Endothelial cell of umbilical vein (primary cell): ENCODE data around the gene FAM83F. TPM values are rescaled to one million over a fixed set of nuclear protein-coding genes. Genes with fewer than 3 reads are reported as not detected.

ENCODE experiments used
- BruUV-seq: library from RNA; stranded (reverse); fragments of 400-500 nt; replicated peaks from 2 replicates; lab custom pipeline; 2021; lab: Mats Ljungman, UMichigan
- CTCF ChIA-PET: fragments of 300-600, 350-600 bp; sonication (Branson Sonifier 250); formaldehyde crosslinking; loops from one replicate; lab custom pipeline; 2021; ENCODE audit warnings: antibody characterized with exemption, inconsistent platforms; lab: Charles Lee
- POLR2A ChIA-PET: fragments of 300-600, 350-600 bp; sonication (Branson Sonifier 250); formaldehyde crosslinking; loops from one replicate; lab custom pipeline; 2021; ENCODE audit warnings: antibody characterized with exemption, inconsistent platforms; lab: Charles Lee
- DNase-seq: peaks from one replicate; pipeline ENCODE4 v3.0.0-alpha.2; 2011; ENCODE audit warnings: low read depth, low spot score
- FAIRE-seq: peaks from 2 replicates; lab custom pipeline; 2011; peaks lifted over from hg19 to GRCh38; lab: Jason Lieb, UNC
- H2AFZ ChIP-seq: 2 replicates; pipeline ENCODE4 v1.6.0; 2012; ENCODE audit warnings: low read depth, low read length, control low read depth, inconsistent platforms
- H3K27ac ChIP-seq: 2 replicates; pipeline ENCODE4 v1.5.1; 2011; ENCODE audit warnings: low read depth, mild to moderate bottlenecking, control low read depth, low read length, moderate library complexity; ENCODE audit not compliant: insufficient read depth
- H3K27me3 ChIP-seq, 2 experiments: 2 replicates each; pipeline versions ENCODE4 v1.6.0 to v1.6.1; 2011; ENCODE audit warnings: low read length in 2 of 2, mixed read lengths in 1 of 2; ENCODE audit not compliant: control insufficient read depth in 2 of 2, insufficient read depth in 2 of 2
- H3K36me3 ChIP-seq, 2 experiments: 2 replicates in 1 of 2; 3 replicates in 1 of 2; pipeline ENCODE4 v1.5.1; 2011; ENCODE audit warnings: low read length in 2 of 2, mild to moderate bottlenecking in 1 of 2, moderate library complexity in 1 of 2; ENCODE audit not compliant: control insufficient read depth in 2 of 2, insufficient read depth in 2 of 2; ENCODE audit errors: extremely low read depth in 1 of 2
- H3K4me1 ChIP-seq: 3 replicates; pipeline ENCODE4 v1.5.1; 2011; ENCODE audit warnings: mild to moderate bottlenecking, low read length; ENCODE audit not compliant: control insufficient read depth, insufficient read depth; ENCODE audit errors: extremely low read depth
- H3K4me2 ChIP-seq: 2 replicates; pipeline ENCODE4 v1.6.1; 2011; ENCODE audit warnings: low read length, control low read depth, mixed read lengths; ENCODE audit not compliant: insufficient read depth
- H3K4me3 ChIP-seq, 3 experiments: fragments of 200-600 bp in 1 of 3; sonication (generic), shearing (Covaris generic) in 1 of 3; replicated peaks in 1 of 3; 2 replicates each; pipeline ENCODE4 v1.5.1; 2011 to 2016; ENCODE audit warnings: control low read depth in 3 of 3, low read length in 3 of 3, mild to moderate bottlenecking in 2 of 3, inconsistent platforms in 1 of 3, low read depth in 1 of 3, moderate library complexity in 1 of 3; ENCODE audit not compliant: insufficient read depth in 1 of 3
- H3K79me2 ChIP-seq: 2 replicates; pipeline ENCODE4 v1.6.0; 2012; ENCODE audit warnings: low read length, inconsistent platforms; ENCODE audit not compliant: control insufficient read depth, insufficient read depth
- H3K9ac ChIP-seq: replicated peaks from 2 replicates; pipeline ENCODE3; 2011; ENCODE audit warnings: low read length, control low read depth; ENCODE audit not compliant: insufficient read depth; ENCODE audit errors: extremely low read depth
- H3K9me1 ChIP-seq: replicated peaks from 3 replicates; pipeline ENCODE4 v1.6.0; 2011; ENCODE audit warnings: mild to moderate bottlenecking, low read length; ENCODE audit not compliant: control insufficient read depth, insufficient read depth; ENCODE audit errors: extremely low read depth
- H3K9me3 ChIP-seq: replicated peaks from 2 replicates; pipeline ENCODE4 v1.5.1; 2012; ENCODE audit warnings: low read length, inconsistent platforms; ENCODE audit not compliant: control insufficient read depth, insufficient read depth
- H4K20me1 ChIP-seq: replicated peaks from 2 replicates; pipeline ENCODE3; 2011; ENCODE audit warnings: mild to moderate bottlenecking, low read length; ENCODE audit not compliant: control insufficient read depth, insufficient read depth; ENCODE audit errors: extremely low read depth
- EZH2 ChIP-seq: IDR thresholded peaks from 2 replicates; pipeline ENCODE4 v1.6.1; 2012; ENCODE audit warnings: borderline replicate concordance, low read depth, mild to moderate bottlenecking, moderate library complexity, low read length, inconsistent platforms; ENCODE audit not compliant: severe bottlenecking
- FOS ChIP-seq: IDR thresholded peaks from 2 replicates; pipeline ENCODE4 v1.6.1; 2011; ENCODE audit warnings: mild to moderate bottlenecking, low read length, moderate library complexity, borderline replicate concordance; ENCODE audit not compliant: insufficient read depth
- GATA2 ChIP-seq: IDR thresholded peaks from 2 replicates; pipeline ENCODE4 v1.7.0; 2011; ENCODE audit warnings: low read depth, mild to moderate bottlenecking, moderate library complexity, mixed read lengths, low read length; ENCODE audit not compliant: insufficient read length, insufficient read depth
- JUN ChIP-seq: IDR thresholded peaks from 2 replicates; pipeline ENCODE4 v1.6.1; 2011; ENCODE audit warnings: borderline replicate concordance, low read depth; ENCODE audit not compliant: insufficient read length, insufficient read depth
- MYC ChIP-seq: IDR thresholded peaks from one replicate; pipeline ENCODE4 v1.6.1; 2011; ENCODE audit warnings: mild to moderate bottlenecking, low read depth, low read length
- POLR2A ChIP-seq: IDR thresholded peaks from 2 replicates; pipeline ENCODE4 v1.6.1; 2012; ENCODE audit warnings: low read depth, mild to moderate bottlenecking, control low read depth, low read length
- POLR2AphosphoS5 ChIP-seq: IDR thresholded peaks from 2 replicates; pipeline ENCODE4 v1.6.1; 2012; ENCODE audit warnings: low read depth, mild to moderate bottlenecking, control low read depth, low read length, moderate library complexity; ENCODE audit not compliant: insufficient read depth
- dilution Hi-C: fragments of 300-500 bp; cut with MboI; formaldehyde crosslinking; loops from one replicate; pipeline ENCODE4 v1.15.0; 2019; ENCODE audit warnings: low sequenced_read_pairs; ENCODE audit not compliant: extremely low pct_ligation_motif_present
- intact Hi-C: fragments of 100-400 bp; cut with micrococcal nuclease; formaldehyde crosslinking; loops from one replicate; pipeline ENCODE4 v1.10.0; 2022
- polyA plus RNA-seq, 4 experiments: library from polyadenylated mRNA; depleted of rRNA in 3 of 4; stranded (reverse) in 3 of 4; unstranded in 1 of 4; fragments of >200 nt; gene quantifications; 2 replicates each; pipeline versions ENCODE4 v1.2.1 to v1.2.3, GENCODE V29; 2011 to 2012; ENCODE audit warnings: missing spikeins in 1 of 4
- total RNA-seq: library from RNA; stranded (reverse); gene quantifications from 2 replicates; pipeline ENCODE4 v1.2.3, GENCODE V29; 2021
- TF ChIP-seq, protein P1 (sequence below), 2 donors: IDR thresholded peaks; 1 replicate in 1 of 2; 2 replicates in 1 of 2; pipeline ENCODE4 v1.5.1; 2011; ENCODE audit warnings: low read length in 2 of 2, mild to moderate bottlenecking in 2 of 2, moderate library complexity in 2 of 2, control low read depth in 1 of 2, inconsistent platforms in 1 of 2, low read depth in 1 of 2; ENCODE audit not compliant: insufficient read depth in 1 of 2; ENCODE audit errors: extremely low read depth in 1 of 2
- TF ChIP-seq, protein P2 (sequence below): IDR thresholded peaks from 2 replicates; pipeline ENCODE4 v1.6.1; 2011; ENCODE audit not compliant: insufficient read depth, insufficient read length

Gene FAM83F
- total and polyA plus RNA-seq, 2 donors (not counting 3 experiments of a cell fraction or from before 2014, with no cell fraction given) = not detected

DNA sequence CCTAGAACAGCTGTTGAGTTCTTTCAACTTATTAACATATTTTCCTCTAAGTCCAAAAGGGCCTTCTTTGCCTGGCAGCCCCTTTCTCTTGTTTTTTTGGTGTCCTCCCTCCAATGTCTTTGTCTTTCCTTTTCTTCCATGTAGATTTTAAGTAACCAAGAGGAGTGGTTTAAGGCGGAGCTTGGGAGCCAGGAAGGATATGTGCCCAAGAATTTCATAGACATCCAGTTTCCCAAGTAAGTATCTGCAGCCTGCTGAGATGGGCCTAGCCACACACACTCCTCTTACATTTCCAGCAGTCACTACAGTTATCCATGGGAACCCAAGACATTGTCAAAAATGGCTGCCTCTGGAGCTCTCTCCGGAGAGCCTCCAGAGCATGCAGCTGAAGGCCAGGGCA lies 39.1 kb upstream of the FAM83F start:
- dilution Hi-C loops = no loop called here
- H3K9me1 ChIP-seq = no peaks in the 10 kb centered on the region
- intact Hi-C loops = no loop called here

More for the DNA sequence above, 39.1 kb upstream of the FAM83F start:
- TF ChIP-seq EZH2 (no peak), POLR2A (no peak), FOS (no peak), POLR2AphosphoS5 (no peak), MYC (no peak), JUN (no peak), GATA2 (no peak)
- TF ChIP-seq, protein P1, sequence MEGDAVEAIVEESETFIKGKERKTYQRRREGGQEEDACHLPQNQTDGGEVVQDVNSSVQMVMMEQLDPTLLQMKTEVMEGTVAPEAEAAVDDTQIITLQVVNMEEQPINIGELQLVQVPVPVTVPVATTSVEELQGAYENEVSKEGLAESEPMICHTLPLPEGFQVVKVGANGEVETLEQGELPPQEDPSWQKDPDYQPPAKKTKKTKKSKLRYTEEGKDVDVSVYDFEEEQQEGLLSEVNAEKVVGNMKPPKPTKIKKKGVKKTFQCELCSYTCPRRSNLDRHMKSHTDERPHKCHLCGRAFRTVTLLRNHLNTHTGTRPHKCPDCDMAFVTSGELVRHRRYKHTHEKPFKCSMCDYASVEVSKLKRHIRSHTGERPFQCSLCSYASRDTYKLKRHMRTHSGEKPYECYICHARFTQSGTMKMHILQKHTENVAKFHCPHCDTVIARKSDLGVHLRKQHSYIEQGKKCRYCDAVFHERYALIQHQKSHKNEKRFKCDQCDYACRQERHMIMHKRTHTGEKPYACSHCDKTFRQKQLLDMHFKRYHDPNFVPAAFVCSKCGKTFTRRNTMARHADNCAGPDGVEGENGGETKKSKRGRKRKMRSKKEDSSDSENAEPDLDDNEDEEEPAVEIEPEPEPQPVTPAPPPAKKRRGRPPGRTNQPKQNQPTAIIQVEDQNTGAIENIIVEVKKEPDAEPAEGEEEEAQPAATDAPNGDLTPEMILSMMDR (IDR thresholded peaks at IDR 0.05; ENCODE audit: extremely low read depth in 1 of 2, insufficient read depth in 1 of 2, low read depth in 1 of 2, low read length in 2 of 2) = no peak
- TF ChIP-seq, protein P2, sequence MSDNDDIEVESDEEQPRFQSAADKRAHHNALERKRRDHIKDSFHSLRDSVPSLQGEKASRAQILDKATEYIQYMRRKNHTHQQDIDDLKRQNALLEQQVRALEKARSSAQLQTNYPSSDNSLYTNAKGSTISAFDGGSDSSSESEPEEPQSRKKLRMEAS = no peak
- DNase-seq = no peak
- Histone ChIP-seq H3K4me1 (peaks cover 3% of the 10 kb centered on the region), H4K20me1 (no peaks in the 10 kb centered on the region), H3K27ac (no peak overlapping the region), H3K27me3 (no peaks in the 10 kb centered on the region), H3K9me3 (no peaks in the 10 kb centered on the region), H3K4me3 (no peak overlapping the region), H3K4me2 (no peak overlapping the region), H3K9ac (no peak overlapping the region), H3K79me2 (no peaks in the 10 kb centered on the region), H2AFZ (no peak overlapping the region), H3K36me3 (no peaks in the 10 kb centered on the region)
- POLR2A ChIA-PET = no interaction called here
- no peak for FAIRE-seq
- BruUV-seq = no TSS peak
- CTCF ChIA-PET = interaction anchor here (1.3 kb wide), 1 partner anchor 23 kb away, joined by 3 read pairs; no protein-coding TSS in a partner anchor
